SU-DHL-6 (cell line): ENCODE data around the gene RPS16.

ENCODE experiments used
- EZH2phosphoT487 ChIP-seq: fragments of 200-600 bp; sonication (generic), shearing (Covaris generic); conservative IDR thresholded peaks from 2 replicates; pipeline ENCODE4 v1.6.1; 2018; ENCODE audit warnings: mild to moderate bottlenecking, antibody characterized with exemption, low read length, moderate library complexity, mixed read lengths
- TF ChIP-seq, protein P1 (sequence below): fragments of 200-600 bp; sonication (generic); IDR thresholded peaks from one replicate; pipeline ENCODE4 v1.5.1; 2017; ENCODE audit warnings: antibody characterized with exemption, mild to moderate bottlenecking, low read length, moderate library complexity; ENCODE audit not compliant: insufficient read depth, poor library complexity, severe bottlenecking

DNA sequence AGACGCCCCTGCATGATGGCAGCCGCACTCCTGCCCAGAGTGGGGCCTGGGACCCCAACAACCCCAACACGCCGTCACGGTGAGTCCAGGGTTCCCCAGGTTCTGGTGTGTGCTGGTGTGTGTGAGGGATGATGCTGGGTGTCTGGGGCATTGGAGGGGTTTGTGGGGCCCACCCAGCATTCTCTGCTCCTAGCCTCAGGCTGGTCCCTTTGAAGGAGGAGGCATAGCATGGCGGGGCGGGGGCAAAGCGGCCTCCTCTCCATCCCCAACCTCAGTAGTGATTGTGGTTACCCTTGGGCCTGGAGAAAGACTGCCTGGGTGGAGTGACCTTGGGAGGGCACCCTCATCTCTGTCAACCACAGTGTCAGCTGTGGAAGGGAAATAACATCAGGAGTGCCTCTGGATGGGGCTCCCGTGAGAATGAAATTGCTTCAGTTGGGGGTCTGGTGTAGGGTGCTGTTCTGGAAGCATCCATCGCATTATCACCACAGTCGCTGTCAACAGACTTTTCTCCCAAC is 37.8 kb upstream of the RPS16 start:
- TF ChIP-seq, protein P1, sequence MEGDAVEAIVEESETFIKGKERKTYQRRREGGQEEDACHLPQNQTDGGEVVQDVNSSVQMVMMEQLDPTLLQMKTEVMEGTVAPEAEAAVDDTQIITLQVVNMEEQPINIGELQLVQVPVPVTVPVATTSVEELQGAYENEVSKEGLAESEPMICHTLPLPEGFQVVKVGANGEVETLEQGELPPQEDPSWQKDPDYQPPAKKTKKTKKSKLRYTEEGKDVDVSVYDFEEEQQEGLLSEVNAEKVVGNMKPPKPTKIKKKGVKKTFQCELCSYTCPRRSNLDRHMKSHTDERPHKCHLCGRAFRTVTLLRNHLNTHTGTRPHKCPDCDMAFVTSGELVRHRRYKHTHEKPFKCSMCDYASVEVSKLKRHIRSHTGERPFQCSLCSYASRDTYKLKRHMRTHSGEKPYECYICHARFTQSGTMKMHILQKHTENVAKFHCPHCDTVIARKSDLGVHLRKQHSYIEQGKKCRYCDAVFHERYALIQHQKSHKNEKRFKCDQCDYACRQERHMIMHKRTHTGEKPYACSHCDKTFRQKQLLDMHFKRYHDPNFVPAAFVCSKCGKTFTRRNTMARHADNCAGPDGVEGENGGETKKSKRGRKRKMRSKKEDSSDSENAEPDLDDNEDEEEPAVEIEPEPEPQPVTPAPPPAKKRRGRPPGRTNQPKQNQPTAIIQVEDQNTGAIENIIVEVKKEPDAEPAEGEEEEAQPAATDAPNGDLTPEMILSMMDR = no peak
- TF ChIP-seq EZH2phosphoT487 = no peak
